ENCODE data around the gene SAMD4A.

The SAMD4A gene

DNA sequence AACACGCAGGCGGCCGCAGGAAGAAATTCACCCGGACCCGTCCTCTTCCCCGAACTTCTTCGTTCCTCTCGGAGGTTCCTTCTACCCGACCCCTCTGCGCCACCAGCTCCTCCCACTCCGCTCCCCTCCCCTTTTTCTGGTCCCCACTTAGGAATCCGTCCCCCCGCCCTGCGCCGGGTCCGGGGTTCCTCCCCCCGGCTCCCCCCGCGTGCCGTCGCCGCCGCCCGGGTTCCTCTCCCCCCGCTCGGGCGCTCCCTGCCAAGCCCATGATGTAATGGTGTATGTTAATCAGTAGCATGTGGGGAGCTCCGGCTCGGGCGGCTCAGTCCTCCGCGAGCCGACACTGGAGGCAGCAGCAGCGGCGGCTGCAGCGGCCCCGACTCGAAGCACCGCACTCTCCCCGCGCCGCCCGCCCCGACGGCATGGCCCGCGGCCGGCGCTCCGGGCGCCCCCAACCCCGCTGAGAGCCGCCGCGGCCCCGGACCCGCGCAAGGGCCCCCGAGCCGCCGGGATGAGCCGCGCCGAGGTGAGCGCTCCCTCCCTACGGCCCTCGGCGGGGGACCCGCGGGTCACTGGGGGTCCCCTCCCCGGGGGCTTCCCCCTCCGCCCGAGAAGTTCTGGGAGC is 1.0 kb upstream of the SAMD4A start:
- DNase-seq = peak; percentile 48

DNA sequence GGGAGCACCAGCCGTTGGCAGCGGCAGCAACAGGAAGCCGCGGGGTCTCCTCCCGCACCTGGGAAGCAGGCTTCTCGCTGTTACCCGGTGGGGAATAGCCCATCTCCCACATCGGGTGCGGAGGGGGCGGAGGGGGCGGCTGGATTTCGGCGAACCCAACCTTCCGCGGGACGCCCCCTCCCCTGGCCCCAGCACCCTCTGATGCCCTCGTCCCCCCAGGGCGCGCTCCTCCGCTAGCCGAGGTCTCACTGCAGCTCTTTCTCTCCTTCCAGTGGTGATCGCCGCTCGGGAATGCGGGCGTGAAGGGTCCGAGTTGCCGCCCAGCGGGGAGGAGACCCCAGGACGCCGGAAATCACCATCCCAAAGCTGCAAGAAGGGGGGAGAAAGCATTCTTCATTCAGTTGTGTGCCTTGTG is 303 bp downstream of the SAMD4A start:
- DNase-seq = no peak

DNA sequence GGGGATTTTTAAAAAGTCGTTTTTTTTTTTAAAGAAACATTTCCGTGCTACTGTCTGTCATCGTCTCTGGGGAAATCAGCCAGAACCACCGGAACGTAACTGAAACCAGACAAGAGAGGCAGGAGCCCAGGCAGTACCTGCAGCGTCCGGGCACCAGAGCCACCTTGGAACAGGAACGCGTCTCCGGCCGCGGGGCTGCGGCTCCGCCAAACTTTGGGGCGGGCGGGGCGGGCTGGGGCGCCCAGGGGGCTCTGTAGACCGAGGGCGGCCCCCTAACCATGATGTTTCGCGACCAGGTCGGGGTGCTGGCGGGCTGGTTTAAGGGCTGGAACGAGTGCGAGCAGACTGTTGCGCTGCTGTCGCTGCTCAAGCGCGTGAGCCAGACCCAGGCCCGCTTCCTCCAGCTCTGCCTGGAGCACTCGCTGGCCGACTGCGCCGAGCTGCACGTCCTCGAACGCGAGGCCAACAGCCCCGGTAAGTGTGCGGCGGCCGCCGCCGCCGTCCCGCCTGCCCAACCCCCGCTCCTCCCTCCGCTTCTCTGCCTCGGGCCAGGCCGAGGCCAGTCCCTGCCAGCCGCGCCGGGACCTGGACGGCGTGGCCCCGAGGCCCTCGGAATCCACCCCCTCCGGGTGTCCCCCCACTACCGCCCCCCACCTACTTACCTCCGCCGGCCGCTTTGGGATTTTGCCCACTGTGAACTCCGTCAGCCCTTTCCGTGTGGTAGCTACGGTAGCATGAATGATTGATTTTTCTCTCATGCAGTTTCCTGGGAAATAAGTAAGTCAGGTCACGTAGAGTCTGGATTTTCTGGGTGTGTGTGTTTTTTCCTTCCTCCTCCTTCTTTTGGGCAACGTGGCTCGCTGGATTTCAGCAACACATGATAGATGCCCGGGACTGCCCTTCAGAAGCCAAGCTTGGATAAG is 972 bp downstream of the SAMD4A start:
- DNase-seq = no peak

DNA sequence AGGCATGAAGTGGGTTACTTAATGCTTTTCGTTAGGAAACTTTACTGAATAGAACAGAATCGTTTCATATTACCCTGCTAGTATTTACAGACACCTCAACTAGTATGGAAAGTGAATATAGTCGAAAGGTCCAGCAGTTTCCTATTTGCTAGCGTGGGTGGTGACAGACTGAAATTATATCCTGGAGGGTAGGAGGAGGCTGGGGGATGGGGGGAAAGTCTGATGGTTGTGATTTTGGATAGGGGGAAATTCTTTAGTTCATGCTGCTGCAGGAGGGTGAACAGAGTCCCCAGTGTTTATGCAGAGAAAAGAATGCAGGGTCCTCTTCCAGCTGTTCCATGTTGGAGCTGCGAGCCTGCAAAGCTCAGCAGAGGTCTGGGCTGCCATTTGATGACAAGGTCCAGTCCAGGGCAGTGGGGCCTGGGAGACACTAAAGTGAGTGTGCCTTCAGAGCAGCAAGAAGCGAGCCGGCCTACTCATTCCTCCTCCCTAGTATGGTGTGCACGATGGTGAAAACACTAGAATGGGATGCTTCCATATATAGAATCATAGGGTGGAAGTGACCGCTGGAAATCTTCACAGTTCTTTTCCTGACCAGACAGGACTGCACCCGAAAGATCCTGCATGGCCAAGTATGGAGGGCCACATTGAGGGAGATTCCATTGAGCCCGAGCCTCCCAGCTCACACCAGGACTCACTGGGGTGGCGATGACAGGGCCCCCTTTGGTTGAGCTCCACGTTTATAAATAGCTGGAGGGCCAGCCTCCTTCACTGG is 2.1 kb downstream of the SAMD4A start:
- no peak for DNase-seq

DNA sequence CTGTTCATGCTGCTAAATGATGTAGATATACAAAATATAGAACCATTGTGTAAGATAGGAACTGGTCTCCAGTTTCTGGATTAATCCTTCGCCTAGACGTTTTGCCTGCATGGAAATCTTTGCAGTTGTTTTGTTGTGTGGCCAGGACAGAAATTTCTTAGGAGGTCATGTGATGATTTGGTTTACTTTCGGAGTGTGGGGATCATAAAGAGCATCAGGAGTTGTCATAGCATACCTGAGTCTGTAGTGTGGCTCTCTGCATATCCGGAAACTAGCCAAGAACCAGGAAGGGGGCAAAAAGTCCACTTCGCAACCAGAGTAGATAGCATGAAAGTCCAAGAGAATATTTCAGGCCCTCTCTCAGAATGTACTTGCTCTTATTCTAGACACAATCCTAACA is 3.1 kb downstream of the SAMD4A start:
- no peak for DNase-seq

DNA sequence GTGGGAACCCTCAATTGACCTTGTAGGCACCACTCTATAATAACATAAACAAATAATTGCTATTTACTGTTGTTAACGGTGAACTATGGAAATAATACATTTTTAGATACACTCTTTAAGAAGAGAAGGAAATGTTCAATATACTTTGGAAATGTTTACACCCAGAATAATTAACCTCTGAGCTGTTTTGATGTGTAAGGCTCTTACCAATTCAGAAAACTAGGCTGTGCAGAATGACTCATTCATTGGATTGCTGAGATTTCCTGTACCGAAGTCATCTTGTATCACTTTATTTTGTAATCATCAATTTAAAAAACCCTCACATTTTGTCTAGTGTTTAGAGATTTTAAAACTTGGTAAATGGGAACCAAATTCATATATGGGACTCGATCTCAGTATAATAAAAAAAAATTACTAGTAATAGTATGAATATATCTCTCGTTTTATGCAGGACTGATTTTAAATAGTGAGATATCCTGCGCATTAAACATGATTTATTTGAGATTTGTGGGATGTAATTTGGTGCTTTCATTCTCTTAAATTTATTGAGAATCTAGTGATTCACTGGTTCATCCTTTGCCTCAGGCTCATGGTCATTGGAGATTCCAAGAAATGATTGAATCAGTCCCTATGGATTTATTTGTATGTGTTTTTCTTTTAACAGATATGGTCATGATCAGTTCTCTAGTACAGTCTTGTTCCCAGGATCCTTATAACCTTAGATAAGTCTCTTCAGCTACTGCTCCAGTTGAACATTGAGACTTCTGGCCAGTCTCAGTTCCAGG is 3.9 kb downstream of the SAMD4A start:
- DNase-seq = no peak

DNA sequence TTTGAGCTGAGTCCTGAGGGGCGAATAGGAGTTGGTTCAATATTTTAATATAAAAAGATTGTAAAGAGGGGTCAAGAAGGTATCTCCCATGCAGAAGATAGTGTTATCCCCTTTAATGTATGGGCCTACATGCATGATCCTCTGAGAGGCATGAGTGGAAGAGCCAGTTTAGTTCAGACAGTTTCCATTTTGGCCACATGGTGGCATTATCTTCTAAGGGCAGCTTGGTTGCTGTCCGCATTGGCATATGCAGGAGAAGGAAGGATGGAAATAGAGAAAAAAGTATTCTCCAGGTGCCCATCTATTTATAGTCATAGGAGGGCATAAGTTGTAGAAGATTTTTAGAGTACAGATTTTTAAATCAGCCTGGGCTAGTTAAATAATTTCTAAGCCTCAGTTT is 5.4 kb downstream of the SAMD4A start:
- DNase-seq = no peak

DNA sequence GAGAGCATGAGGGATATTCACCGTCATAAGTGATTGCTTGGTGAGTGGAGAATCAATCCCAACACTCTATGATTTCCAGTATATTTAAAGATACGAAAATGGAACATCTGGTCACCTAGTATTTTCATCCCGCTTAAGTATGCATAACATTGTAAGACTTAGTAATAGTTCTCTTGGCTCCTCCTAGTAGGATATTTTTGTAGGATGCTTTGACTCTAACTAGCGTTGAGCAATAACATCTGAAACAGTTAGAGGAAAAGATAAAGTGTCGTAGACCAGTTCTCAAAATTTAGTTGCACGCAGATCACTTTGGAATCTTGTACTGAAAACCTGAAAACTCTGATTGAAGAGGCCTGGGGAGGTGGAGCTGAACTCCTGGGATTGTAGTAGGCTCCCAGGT is 7.6 kb downstream of the SAMD4A start:
- no peak for DNase-seq

DNA sequence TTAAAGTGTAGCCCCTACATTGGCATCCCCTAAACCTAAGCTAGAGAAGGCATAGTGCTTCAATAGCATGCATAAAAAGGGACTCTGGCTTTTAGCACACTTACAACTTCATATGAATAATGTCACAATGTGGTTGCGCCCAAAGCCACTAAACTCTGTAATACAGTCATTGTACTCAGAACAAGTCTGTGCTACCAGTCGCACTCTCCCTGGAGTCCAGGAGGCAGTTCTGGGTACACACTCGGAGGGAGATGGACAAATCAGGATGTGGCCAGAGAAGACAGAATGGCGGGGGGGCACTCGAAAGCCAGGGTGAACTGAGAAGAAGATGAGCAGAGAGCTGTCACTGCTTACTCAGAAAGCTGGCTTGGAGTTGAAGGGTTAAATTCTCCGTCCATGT is 10.6 kb downstream of the SAMD4A start:
- DNase-seq = no peak

DNA sequence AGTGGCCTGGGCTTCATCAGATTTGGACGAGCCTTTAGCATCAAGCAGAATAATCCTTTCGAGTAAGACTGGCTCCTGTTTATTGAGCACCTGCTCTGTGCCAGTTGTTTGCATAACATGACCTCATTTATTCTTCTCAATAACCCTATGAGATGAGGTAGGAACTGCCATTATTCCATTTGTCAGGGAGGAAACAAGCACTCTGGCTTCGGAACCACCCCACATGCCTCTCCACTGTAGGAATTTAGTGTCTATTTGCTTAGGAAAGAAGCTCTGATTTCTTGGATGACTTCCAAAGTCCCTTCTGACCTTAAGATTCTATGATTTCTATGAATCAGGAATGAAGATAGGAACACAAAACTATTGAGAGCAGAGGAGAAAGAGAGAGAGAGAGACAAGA is 11.0 kb downstream of the SAMD4A start:
- DNase-seq = no peak

DNA sequence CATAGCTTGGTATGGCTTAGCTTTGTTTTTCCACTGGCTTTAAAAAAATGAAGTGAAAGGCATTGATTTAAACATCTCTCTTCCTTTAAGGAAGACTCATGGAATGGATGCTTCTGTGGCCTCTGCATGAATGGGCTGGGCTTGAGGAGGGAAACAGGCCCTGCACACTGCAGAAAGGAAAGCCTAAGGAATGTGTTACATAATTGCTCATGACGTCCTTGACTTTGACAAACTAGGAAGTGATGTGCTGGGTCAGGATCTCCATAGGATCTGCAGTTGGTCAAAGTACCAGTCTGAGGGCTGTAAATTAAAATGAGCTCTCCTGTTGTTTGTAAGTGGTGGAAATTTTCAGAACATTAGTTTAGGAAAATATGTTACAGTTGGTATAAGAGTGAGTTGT is 12.7 kb downstream of the SAMD4A start:
- DNase-seq = no peak

DNA sequence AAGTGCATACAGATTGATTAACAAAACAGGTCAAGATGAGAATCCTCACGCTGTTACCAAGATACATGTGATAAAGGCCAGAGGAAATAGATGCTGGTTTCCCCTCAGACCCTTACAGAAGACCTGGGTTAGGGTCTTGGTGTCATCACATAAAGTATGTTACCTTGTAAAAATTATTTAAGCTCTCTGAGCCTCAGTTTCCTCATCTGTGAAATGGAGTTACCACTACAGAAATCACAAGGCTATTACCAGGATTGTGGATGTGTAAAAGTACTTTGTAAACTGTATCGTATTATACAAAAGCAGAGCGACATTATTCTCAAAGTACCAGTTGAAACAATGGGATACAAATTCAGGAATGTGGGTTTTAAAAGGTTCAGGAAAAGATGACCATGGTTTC is 14.0 kb downstream of the SAMD4A start:
- DNase-seq = no peak

DNA sequence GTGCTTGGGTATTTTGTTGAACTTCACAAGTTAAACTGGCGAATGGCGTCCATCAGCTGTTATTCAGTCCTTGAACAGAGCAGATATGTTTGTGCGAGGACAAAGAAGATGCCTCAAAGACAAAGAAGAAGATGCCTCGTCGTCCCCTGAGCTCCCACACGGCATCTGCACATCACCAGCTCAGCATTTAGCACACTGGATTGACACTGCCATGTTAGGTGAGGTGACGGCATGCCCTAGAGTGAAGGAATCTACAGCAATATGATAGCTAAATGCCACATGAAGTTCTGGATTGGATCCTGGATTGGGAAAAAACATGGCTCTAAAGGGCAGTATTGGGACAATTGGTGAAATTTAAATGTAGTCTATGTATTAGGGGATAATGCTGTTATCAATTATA is 15.4 kb downstream of the SAMD4A start:
- DNase-seq = no peak

DNA sequence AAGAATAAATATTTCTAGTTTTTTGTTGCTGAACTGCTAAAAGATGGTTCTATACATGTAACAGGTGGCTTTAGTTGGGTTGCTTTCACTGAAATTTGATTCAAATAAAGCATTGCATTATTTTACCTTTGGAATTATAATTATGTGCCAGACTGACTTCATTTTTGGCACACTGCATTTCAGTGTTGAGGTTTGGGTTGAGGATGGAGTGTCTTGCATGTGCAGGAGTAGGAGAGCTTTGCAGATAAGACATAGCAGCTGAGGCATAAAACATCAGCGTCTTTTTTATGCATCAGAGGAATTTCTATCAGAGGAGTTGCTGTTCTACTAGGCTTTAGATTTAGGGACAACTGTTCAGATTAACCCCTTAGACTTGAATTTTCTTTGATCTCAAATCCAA is 17.2 kb downstream of the SAMD4A start:
- DNase-seq = no peak

DNA sequence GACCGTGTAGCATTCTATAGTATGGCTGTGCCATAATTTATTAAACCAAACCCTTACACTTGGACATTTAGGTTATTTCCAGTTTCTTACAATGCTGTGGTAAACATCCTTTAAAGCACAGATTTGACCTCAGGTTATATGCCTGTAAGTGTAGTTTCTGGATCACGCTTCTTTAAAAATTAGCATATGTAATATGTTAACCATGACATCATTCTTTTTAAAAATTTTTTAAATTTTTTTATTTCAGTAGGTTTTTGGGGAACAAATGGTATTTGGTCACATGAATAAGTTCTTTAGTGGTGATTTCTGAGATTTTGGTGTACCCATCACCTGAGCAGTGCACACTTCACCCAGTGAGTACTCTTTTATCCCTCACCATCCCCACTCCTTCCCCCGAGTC is 18.3 kb downstream of the SAMD4A start:
- no peak for DNase-seq

DNA sequence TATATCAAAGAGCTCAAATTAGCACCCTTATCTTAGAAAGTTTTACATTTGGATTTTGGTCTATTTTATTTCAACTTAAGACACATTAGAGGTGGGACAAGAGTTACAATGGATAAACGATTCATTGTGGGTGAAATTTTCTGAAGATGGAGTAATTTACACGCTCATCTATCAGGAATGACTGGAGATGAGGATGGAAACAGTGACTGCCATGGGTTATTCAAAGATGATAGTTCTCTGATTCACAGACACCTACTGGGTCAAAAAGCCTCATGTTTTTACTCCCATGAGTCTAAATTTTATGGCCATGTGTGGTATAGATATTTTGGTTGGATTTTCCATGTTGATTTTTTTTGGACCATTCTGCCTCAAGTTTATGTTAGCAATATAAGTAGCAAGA is 22.1 kb downstream of the SAMD4A start:
- DNase-seq = no peak

DNA sequence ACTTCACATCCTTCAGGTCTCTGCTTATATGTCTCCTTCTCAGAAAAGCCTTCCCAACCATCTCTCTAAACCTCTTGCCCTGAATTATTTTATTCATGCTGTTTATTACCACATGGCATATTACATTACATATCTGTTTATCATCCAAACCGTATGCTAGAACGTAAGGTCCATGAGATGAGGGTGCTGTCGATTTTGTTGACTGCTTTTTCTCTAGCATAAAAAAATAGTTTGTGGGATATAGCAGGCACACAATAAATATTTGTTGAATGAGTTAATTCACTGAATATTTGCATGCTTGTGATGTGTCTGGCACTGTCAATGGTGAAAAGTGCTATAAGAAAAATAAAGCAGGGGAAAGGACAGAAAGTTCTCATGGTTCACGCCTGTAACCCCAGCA is 22.9 kb downstream of the SAMD4A start:
- no peak for DNase-seq

DNA sequence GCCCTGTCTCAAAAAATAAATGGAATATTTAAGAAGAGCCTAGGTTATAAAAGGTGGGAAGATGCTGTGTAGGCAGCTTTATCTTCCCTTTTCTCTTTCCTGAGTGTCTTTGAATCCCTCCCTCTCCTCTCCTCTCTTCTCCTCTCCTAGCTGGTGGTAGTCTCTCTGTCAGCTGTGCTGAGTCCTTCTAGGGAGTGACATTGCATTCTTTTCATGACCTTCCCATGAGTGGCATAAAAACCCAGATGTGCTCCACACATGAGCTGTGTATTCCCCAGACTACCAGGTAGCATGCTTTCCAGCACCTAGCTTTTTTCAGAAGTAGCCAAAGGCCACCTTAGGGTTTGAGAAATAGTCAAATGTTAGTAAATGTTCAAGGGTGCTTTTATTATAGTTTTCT is 23.6 kb downstream of the SAMD4A start:
- DNase-seq = no peak

DNA sequence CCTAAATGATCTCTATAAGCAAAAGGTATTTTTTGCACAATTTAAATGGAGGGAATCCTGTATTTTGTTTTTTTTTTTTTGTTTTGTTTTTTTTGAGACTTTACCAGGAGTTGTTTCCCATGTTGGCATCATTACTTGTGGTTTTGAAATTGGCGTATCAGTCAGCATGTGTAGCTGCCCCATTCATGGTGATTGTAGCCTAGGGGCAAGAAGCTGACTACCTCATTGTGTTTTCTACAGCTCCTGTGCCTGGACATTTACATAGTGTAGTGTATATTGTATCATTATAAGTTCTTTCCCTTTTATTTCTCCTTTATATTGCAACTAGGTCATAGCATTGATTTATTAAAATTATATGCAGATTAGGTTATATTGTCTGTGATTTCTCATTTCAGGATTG is 24.5 kb downstream of the SAMD4A start:
- no peak for DNase-seq

DNA sequence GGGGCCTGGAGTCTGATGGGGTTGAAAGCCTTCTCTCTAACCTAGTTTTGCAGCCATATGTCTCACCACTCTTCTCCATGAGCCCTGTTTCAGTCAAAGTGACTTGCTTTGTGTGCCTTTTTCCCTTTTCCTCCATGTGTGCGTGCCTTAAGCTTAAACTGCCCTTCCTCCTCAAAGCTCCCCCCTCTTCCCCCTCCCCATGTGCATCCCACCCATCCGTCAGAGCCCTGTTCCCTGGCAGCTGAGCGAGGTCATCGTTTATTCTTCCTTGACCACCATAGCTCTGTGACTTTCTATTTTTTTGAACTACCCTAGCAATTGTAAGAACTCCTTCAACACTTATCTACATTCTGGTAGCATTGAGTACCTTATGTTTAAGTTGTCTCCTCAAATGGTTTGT is 24.9 kb downstream of the SAMD4A start:
- DNase-seq = no peak

DNA sequence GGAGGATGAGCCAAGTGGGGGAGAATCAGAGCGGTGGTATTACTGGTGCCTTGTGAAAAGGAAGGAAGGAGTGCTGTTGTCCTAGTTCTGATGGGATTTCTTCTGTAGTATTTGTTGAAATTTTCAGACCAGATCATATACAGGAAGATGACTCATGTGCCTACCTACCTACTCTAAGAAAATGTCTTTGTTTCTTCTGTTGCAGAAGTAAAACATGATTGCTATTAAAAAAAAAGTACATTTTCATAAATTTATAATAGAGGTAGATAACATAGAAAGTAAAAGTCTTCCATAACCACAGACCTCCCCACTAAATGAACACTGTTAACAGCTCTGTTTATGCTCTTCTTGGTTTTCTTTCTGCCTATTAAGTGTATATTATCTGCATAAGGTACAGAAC is 26.9 kb downstream of the SAMD4A start:
- no peak for DNase-seq

DNA sequence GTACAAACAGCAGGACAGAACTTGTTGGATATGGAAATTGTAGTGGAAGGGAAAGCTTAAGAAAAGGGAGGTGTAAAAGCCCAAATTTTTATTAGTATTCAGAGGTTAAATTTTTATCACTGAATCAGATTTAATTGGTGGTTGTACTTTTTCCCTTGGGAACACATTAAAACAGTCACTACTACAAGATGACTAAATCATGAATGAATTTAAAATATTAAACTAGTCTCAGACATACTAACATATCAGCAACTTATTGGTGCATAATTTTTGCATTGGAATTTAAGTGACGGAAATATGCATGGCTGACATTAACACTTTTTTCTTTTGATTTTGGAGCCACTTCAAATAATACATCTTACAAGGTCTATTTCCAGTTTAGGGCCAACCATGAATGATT is 27.6 kb downstream of the SAMD4A start:
- DNase-seq = no peak

All from effector CD8-positive, alpha-beta T cell (primary cell).